H1 (cell line): Measurements from ENCODE around the gene YBX3. TPM values are rescaled to one million over a fixed set of nuclear protein-coding genes. Genes with fewer than 3 reads are reported as not detected.

ENCODE experiments used
- ATF3 ChIP-seq: IDR thresholded peaks from 2 replicates; pipeline ENCODE4 v1.6.1; 2011; ENCODE audit warnings: low read depth, mild to moderate bottlenecking, low read length; ENCODE audit not compliant: insufficient read depth
- CREB1 ChIP-seq: IDR thresholded peaks from 2 replicates; pipeline ENCODE4 v1.6.1; 2012; ENCODE audit warnings: inconsistent platforms
- SP2 ChIP-seq: IDR thresholded peaks from 2 replicates; pipeline ENCODE4 v1.6.1; 2012; ENCODE audit warnings: mild to moderate bottlenecking, low read length, inconsistent platforms
- SP4 ChIP-seq: IDR thresholded peaks from 2 replicates; pipeline ENCODE4 v1.6.1; 2012; ENCODE audit warnings: low read length, inconsistent platforms
- USF2 ChIP-seq: IDR thresholded peaks from 2 replicates; pipeline ENCODE4 v1.6.1; 2011; ENCODE audit warnings: low read length, improper control_type of control experiment
- polyA plus RNA-seq, 7 experiments: library from polyadenylated mRNA; depleted of rRNA in 3 of 7; stranded (reverse) in 5 of 7; unstranded in 2 of 7; fragments of >200 nt in 5 of 7; fragments of 200-250 nt in 2 of 7; gene quantifications; 1 replicate in 5 of 7; 2 replicates in 1 of 7; 4 replicates in 1 of 7; pipeline versions ENCODE4 v1.2.1 to v1.2.3, GENCODE V29; 2011 to 2013; ENCODE audit warnings: missing spikeins in 2 of 7, mixed read lengths in 2 of 7
- total RNA-seq: library from RNA; stranded (reverse); fragmentation: NEBNext Ultra II Directional; extraction: Animal tissue kit (Norgen Biotek cat#: 25700); gene quantifications from 2 replicates; pipeline ENCODE4 v1.2.1, GENCODE V29; 2021

Gene YBX3
- total and polyA plus RNA-seq, 2 of the 8 experiments (the other 6 are each of a cell fraction or from before 2014, with no cell fraction given) = 83.1 to 480 TPM

GRCh38 chr12:10668526-10668925 lies 54.6 kb downstream of the YBX3 start (continued):
- TF ChIP-seq SP2 (no peak), CREB1 (no peak), ATF3 (no peak), USF2 (no peak), SP4 (no peak)
